ENCODE results near the gene PAPPA.

Gene PAPPA

DNA sequence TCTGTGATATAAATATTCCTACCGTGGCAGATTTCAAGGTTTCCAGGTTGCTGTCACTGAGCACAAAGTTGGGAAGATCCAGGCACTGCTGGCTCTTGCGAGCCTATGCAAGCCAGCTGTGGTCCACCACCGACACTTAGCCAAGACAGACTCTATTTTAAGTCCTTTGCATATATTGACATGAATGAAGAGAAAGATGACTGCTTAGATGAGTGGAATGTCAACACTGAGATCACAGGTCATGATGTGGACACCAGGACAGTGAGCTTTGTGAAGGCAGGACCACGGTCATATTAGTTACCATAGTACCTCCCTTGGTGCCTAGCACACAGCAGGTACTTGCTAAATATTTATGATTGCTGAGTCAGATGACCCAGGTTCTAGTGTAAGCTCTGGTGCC, 217.0 kb downstream of the PAPPA start:
- no peak overlapping the region for H2AFZ ChIP-seq
- TF ChIP-seq CTCF (IDR thresholded peaks at IDR 0.05), result no peak
- H3K27ac ChIP-seq, result no peak overlapping the region
- no peaks in the 10 kb centered on the region for H3K9me3 ChIP-seq (ENCODE audit: control insufficient read depth, low read length)
- H3K27me3 ChIP-seq (ENCODE audit: control insufficient read depth, insufficient read depth, low read length), result no peaks in the 10 kb centered on the region
- peaks cover 14% of the 10 kb centered on the region for H3K4me1 ChIP-seq
- H3K36me3 ChIP-seq (ENCODE audit: control insufficient read depth, insufficient read depth, low read length), result no peaks in the 10 kb centered on the region
- no peak overlapping the region for H3K9ac ChIP-seq
- H3K4me3 ChIP-seq (ENCODE audit: low read depth, low read length), result no peak overlapping the region
- no peak overlapping the region for H3K4me2 ChIP-seq (ENCODE audit: low read length)
- H3K79me2 ChIP-seq, result no peaks in the 10 kb centered on the region

GRCh38 chr9:116372081-116372673, 218.6 kb downstream of the PAPPA start:
- Histone ChIP-seq H3K27ac (no peak overlapping the region), H3K9me3 (ENCODE audit: control insufficient read depth, low read length) (no peaks in the 10 kb centered on the region), H3K9ac (no peak overlapping the region), H3K36me3 (ENCODE audit: control insufficient read depth, insufficient read depth, low read length) (no peaks in the 10 kb centered on the region), H3K4me1 (peaks cover 14% of the 10 kb centered on the region), H3K4me2 (ENCODE audit: low read length) (no peak overlapping the region), H3K27me3 (ENCODE audit: control insufficient read depth, insufficient read depth, low read length) (no peaks in the 10 kb centered on the region), H3K4me3 (ENCODE audit: low read depth, low read length) (no peak overlapping the region), H3K79me2 (no peaks in the 10 kb centered on the region), H2AFZ (no peak overlapping the region)
- no peak for TF ChIP-seq CTCF (IDR thresholded peaks at IDR 0.05)

- H3K27ac ChIP-seq, result no peak overlapping the region
- no peaks in the 10 kb centered on the region for H3K79me2 ChIP-seq
- H3K9me3 ChIP-seq (ENCODE audit: control insufficient read depth, low read length), result no peaks in the 10 kb centered on the region
- peaks cover 14% of the 10 kb centered on the region for H3K4me1 ChIP-seq
- H3K36me3 ChIP-seq (ENCODE audit: control insufficient read depth, insufficient read depth, low read length), result no peaks in the 10 kb centered on the region
- no peak overlapping the region for H2AFZ ChIP-seq
- H3K4me2 ChIP-seq (ENCODE audit: low read length), result no peak overlapping the region
- no peak for TF ChIP-seq CTCF (IDR thresholded peaks at IDR 0.05)
- no peak overlapping the region for H3K4me3 ChIP-seq (ENCODE audit: low read depth, low read length)
- no peak overlapping the region for H3K9ac ChIP-seq
- H3K27me3 ChIP-seq (ENCODE audit: control insufficient read depth, insufficient read depth, low read length), result no peaks in the 10 kb centered on the region
Observed at GRCh38 chr9:116372786-116373185, 219.2 kb downstream of the PAPPA start.

- H3K79me2 ChIP-seq, result no peaks in the 10 kb centered on the region
- H3K4me2 ChIP-seq (ENCODE audit: low read length), result no peak overlapping the region
- H3K27ac ChIP-seq, result no peak overlapping the region
- no peaks in the 10 kb centered on the region for H3K36me3 ChIP-seq (ENCODE audit: control insufficient read depth, insufficient read depth, low read length)
- no peak overlapping the region for H3K4me3 ChIP-seq (ENCODE audit: low read depth, low read length)
- H3K27me3 ChIP-seq (ENCODE audit: control insufficient read depth, insufficient read depth, low read length), result no peaks in the 10 kb centered on the region
- H2AFZ ChIP-seq, result no peak overlapping the region
- no peak for TF ChIP-seq CTCF (IDR thresholded peaks at IDR 0.05)
- no peaks in the 10 kb centered on the region for H3K4me1 ChIP-seq
- H3K9ac ChIP-seq, result no peak overlapping the region
- H3K9me3 ChIP-seq (ENCODE audit: control insufficient read depth, low read length), result no peaks in the 10 kb centered on the region
Observed at GRCh38 chr9:116377179-116377798, 223.7 kb downstream of the PAPPA start.

- no peaks in the 10 kb centered on the region for H3K27me3 ChIP-seq (ENCODE audit: control insufficient read depth, insufficient read depth, low read length)
- no peaks in the 10 kb centered on the region for H3K4me1 ChIP-seq
- H3K79me2 ChIP-seq, result no peaks in the 10 kb centered on the region
- TF ChIP-seq CTCF (IDR thresholded peaks at IDR 0.05), result no peak
- no peak overlapping the region for H3K9ac ChIP-seq
- H3K9me3 ChIP-seq (ENCODE audit: control insufficient read depth, low read length), result no peaks in the 10 kb centered on the region
- no peaks in the 10 kb centered on the region for H3K36me3 ChIP-seq (ENCODE audit: control insufficient read depth, insufficient read depth, low read length)
- H2AFZ ChIP-seq, result no peak overlapping the region
- H3K27ac ChIP-seq, result no peak overlapping the region
- H3K4me3 ChIP-seq (ENCODE audit: low read depth, low read length), result no peak overlapping the region
- no peak overlapping the region for H3K4me2 ChIP-seq (ENCODE audit: low read length)
Observed at GRCh38 chr9:116378873-116379272, 225.3 kb downstream of the PAPPA start.

Data from parathyroid adenoma (tissue), 2 donors.